A549 treated with ZK216348 at 1 μM for 4 hours (cell line): Measurements from ENCODE around the gene USP19. TPM values are rescaled to one million over a fixed set of nuclear protein-coding genes. Genes with fewer than 3 reads are reported as not detected.

ENCODE experiments used
- total RNA-seq: library from RNA; stranded (reverse); fragments of 200-300 nt; extraction: Qiagen RNA extraction; gene quantifications from 5 replicates; pipeline ENCODE4 v1.2.3, GENCODE V29; 2022; ENCODE audit warnings: low read depth

Gene USP19
- total RNA-seq, result 10.8 to 25.5 TPM (median 24.1 TPM) in 5 replicates

GRCh38 chr3:49120438-49121131 lies at the start of gene USP19:
USP19 (minus strand) TSS chr3:49120823; CDS start chr3:49119145, 1,678 bp downstream.

GRCh38 chr3:49165771-49166751 lies 45.4 kb upstream of the USP19 start, which contains the start of gene CCDC71:
CCDC71 (minus strand) TSS chr3:49166331; CDS start chr3:49164208, 2,123 bp downstream.

GRCh38 chr3:49132437-49133225 lies 12.0 kb upstream of the USP19 start, which contains the start of gene LAMB2:
LAMB2 (minus strand) TSS chr3:49133050; CDS start chr3:49132867, 183 bp downstream.

GRCh38 chr3:49104427-49105291 lies 16.0 kb downstream of the USP19 start, which contains the start of gene QARS1:
QARS1 (minus strand) TSS chr3:49104757; CDS start chr3:49104733, 24 bp downstream.

GRCh38 chr3:49093853-49094767 lies 26.5 kb downstream of the USP19 start, which contains the start of gene QRICH1:
QRICH1 (minus strand) TSS chr3:49094071; CDS start chr3:49077017, 17,054 bp downstream.

Other genes with a start within 250 kb of the USP19 start
- 10.2 to 13.8 TPM (median 11.1 TPM) in 5 replicates for gene SLC25A20, start 221.9 kb downstream of the USP19 start, total RNA-seq
- gene ARIH2, start 202.0 kb downstream of the USP19 start, total RNA-seq, result 55.3 to 61.3 TPM (median 60.6 TPM) in 5 replicates
- gene P4HTM, start 130.6 kb downstream of the USP19 start, total RNA-seq, result 11.1 to 19.3 TPM (median 18.2 TPM) in 5 replicates
- gene WDR6, start 113.4 kb downstream of the USP19 start, total RNA-seq, result 40.8 to 84.0 TPM (median 75.5 TPM) in 5 replicates
- 16.2 to 27.1 TPM (median 25.0 TPM) in 5 replicates for gene DALRD3, start 102.2 kb downstream of the USP19 start, total RNA-seq
- gene NDUFAF3, start 98.7 kb downstream of the USP19 start, total RNA-seq, result 53.5 to 87.8 TPM (median 85.8 TPM) in 5 replicates
- 145 to 163 TPM (median 162 TPM) in 5 replicates for gene IMPDH2, start 91.4 kb downstream of the USP19 start, total RNA-seq
- gene QRICH1, start 26.8 kb downstream of the USP19 start, total RNA-seq, result 36.0 to 45.8 TPM (median 40.4 TPM) in 5 replicates
- gene QARS1, start 16.1 kb downstream of the USP19 start, total RNA-seq, result 106 to 180 TPM (median 147 TPM) in 5 replicates
- 60.1 to 124 TPM (median 114 TPM) in 5 replicates for gene LAMB2, start 12.2 kb upstream of the USP19 start, total RNA-seq
- gene CCDC71, start 45.5 kb upstream of the USP19 start, total RNA-seq, result 11.2 to 15.5 TPM (median 13.2 TPM) in 5 replicates
- 4.4 to 6.3 TPM (median 5.8 TPM) in 5 replicates for gene KLHDC8B, start 50.8 kb upstream of the USP19 start, total RNA-seq
- gene C3orf62, start 156.4 kb upstream of the USP19 start, total RNA-seq, result 1.7 to 2.6 TPM (median 2.0 TPM) in 5 replicates
- gene USP4, start 219.2 kb upstream of the USP19 start, total RNA-seq, result 12.9 to 15.9 TPM (median 14.2 TPM) in 5 replicates
- gene GPX1, start 237.5 kb upstream of the USP19 start, total RNA-seq, result 192 to 311 TPM (median 283 TPM) in 5 replicates